Loucy (cell line): ENCODE data around the gene PSMG4.

Source experiments
- EZH2phosphoT487 ChIP-seq: fragments of 200-600 bp; IDR thresholded peaks from 2 replicates; pipeline ENCODE4 v1.6.1; 2018; ENCODE audit warnings: antibody characterized with exemption, mild to moderate bottlenecking, moderate library complexity, borderline replicate concordance
- TF ChIP-seq, protein P1 (sequence below): fragments of 200-600 bp; sonication (generic); conservative IDR thresholded peaks from 2 replicates; pipeline ENCODE4 v1.5.1; 2014; ENCODE audit warnings: mild to moderate bottlenecking, antibody characterized with exemption, low read length

DNA sequence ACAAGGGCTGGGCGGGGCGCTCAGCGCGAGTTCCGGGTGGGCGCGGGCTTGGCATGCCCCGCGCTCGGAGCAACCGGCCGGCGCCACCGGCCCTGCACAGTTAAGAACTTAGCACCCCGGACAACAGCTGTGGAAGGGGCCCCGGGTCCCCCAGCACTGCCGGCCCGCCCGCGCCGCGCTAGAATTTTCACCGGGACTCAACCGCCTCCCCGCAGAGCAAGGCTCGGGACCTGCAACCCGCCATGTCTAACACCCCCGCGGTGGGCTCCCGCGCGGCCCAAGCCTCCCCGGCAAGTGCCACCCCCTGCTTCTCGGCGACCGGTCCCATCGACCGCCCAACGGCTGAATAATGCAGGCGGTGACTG, 5.2 kb upstream of the PSMG4 start:
- TF ChIP-seq, protein P1, sequence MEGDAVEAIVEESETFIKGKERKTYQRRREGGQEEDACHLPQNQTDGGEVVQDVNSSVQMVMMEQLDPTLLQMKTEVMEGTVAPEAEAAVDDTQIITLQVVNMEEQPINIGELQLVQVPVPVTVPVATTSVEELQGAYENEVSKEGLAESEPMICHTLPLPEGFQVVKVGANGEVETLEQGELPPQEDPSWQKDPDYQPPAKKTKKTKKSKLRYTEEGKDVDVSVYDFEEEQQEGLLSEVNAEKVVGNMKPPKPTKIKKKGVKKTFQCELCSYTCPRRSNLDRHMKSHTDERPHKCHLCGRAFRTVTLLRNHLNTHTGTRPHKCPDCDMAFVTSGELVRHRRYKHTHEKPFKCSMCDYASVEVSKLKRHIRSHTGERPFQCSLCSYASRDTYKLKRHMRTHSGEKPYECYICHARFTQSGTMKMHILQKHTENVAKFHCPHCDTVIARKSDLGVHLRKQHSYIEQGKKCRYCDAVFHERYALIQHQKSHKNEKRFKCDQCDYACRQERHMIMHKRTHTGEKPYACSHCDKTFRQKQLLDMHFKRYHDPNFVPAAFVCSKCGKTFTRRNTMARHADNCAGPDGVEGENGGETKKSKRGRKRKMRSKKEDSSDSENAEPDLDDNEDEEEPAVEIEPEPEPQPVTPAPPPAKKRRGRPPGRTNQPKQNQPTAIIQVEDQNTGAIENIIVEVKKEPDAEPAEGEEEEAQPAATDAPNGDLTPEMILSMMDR, result no peak
- TF ChIP-seq EZH2phosphoT487, result no peak
